ENCODE results near the gene CARS2.

DNA sequence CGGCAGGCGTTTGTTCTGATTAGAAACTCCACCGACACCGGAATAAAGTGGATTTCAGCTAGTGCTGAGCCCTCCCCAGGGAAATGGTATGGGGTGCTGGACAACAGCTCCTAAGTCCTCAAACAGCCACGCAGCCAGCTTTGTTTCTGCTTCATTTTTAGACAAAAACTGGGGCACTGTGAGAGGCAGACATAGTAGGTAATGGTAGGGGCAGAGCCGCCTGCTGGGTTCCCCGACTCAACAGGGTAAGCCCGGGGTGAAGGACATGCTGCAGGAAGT, 39.7 kb downstream of the CARS2 start:
- TF ChIP-seq POLR2A (IDR thresholded peaks at IDR 0.05; ENCODE audit: extremely low read depth, insufficient read length) (no peak), MYC (IDR thresholded peaks at IDR 0.05; ENCODE audit: low read depth, low read length) (no peak)
- TF ChIP-seq, protein P1, sequence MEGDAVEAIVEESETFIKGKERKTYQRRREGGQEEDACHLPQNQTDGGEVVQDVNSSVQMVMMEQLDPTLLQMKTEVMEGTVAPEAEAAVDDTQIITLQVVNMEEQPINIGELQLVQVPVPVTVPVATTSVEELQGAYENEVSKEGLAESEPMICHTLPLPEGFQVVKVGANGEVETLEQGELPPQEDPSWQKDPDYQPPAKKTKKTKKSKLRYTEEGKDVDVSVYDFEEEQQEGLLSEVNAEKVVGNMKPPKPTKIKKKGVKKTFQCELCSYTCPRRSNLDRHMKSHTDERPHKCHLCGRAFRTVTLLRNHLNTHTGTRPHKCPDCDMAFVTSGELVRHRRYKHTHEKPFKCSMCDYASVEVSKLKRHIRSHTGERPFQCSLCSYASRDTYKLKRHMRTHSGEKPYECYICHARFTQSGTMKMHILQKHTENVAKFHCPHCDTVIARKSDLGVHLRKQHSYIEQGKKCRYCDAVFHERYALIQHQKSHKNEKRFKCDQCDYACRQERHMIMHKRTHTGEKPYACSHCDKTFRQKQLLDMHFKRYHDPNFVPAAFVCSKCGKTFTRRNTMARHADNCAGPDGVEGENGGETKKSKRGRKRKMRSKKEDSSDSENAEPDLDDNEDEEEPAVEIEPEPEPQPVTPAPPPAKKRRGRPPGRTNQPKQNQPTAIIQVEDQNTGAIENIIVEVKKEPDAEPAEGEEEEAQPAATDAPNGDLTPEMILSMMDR (IDR thresholded peaks at IDR 0.05; ENCODE audit: low read depth, low read length) = no peak
